ENCODE data around the gene SPATA31A1.
"Not testable (repeated sequence)": the region's sequence is repeated elsewhere in the genome, so short reads cannot be mapped to it uniquely, and the experiment has no call there.

Gene SPATA31A1

DNA sequence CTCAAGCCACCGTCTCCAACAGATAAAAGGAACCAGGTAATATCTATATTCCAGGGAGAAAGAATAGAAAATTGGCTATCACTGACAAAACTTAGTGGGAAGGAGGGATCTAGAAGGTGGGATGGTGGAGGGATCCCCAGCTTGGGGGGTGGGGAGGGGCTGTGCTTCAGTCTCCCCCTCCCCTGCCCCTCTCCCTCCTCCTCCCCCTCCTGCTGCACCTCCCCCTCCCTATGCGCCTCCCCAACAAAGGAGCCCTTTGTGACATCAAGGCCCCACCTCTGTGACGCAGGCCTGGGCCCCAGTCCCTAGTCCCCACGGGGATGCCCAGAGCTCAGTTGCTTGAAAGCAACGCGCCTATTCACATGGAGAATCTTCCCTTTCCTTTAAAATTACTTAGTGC, at the start of gene SPATA31A1:
SPATA31A1 (plus strand) TSS at position 301 of the 400 bp plus-strand sequence; CDS start at position 363, 62 bp downstream.
- not testable (repeated sequence) for DNase-seq

DNA sequence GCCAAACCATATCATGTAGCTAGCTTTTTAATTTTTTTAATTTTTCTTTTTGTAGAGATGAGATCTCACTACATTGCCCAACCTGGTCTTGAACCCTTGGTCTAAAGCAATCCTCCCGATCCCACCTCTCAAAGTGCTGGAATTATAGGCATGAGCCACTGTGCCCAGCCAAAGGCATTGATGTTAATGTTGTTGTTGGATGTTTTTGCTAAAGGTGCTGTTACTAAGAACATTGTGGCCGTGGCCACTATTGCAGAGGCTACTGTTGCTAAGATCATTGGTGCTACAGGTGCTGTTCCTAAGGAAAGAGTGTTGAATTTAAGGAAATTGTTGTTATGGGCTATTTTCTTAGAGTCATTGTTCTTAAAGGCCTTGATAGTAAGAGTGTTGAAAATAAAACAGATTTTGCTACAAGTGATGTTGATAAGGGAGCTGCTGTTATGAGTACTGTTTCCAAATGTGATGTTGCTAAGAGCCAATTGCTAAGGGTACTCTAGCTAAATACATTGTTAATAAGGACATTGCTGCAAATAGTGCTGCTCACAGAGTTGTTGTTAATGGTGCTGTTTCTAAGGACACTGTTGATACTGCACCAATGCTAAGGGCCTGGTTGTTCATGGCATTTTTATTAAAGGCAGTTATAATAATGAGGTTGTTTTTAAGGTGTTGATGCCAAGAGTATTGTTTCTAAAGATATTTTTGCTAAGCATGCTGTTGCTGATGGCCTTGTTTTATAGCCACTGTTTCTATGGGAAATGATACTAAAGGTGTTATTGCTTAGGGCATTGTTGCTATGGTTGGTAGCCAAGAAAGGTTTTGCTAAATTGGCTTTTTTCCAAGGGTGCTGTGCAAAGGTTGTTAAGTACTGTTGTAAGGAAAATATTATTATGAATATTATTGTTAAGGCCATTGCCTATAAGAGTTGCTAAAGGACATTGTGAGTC, 52.1 kb downstream of the SPATA31A1 start:
- DNase-seq: not testable (repeated sequence)

DNA sequence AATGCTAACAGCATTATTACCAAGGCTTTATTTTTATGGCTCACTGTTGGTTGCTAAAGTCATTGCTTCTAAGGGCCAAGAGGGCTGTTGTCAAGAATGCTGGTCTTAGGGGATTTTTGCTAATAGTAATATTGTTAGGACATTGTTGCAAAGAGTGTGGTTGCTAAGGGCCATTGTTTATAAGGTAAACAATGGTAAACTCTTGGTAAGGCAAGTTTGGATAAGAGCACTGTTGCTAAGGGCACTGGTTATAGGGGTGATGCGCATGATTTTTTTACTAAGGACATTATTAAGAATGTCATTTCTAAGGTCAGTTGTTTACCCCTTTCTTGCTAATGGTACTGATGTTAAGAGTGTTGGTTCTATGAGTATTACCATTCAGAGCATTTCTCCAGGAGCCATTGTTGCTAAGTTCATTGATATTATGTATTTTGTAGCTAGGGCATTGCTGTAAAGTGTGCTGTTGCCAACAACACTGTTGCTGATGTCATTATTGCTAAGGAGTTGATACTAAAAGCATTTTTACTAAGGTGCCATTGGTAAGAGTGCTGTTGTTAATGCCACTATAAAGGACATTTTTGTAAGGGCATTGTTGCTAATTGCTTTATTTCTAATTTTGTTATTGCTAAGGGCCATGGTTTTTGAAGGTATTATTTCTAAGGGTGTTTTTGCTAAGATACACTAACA, 55.9 kb downstream of the SPATA31A1 start:
- not testable (repeated sequence) for DNase-seq

Measured in GDM1 (cell line).